Right cardiac atrium (tissue), 5 donors: ENCODE measurements around the gene OR8J1. TPM values are rescaled to one million over a fixed set of nuclear protein-coding genes. Genes with fewer than 3 reads are reported as not detected.
A peak's percentile ranks its signal among the peaks of the same experiment; 100 is the strongest.
"Not testable (repeated sequence)": the region's sequence is repeated elsewhere in the genome, so short reads cannot be mapped to it uniquely, and the experiment has no call there.

Source experiments
- ATAC-seq, 2 donors: fragments of 200-7000 bp; cut with Tn5 transposase; one replicate each; pipeline versions ENCODE4 v1.8.0 to v1.9.1; 2020; ENCODE audit warnings: moderate library complexity in 2 of 2, mild to moderate bottlenecking in 1 of 2
- DNase-seq, 3 donors: peaks; one replicate each; pipeline ENCODE4 v3.0.0-alpha.2; 2020
- H3K27ac ChIP-seq: one replicate; pipeline ENCODE4 v1.5.1; 2013; ENCODE audit warnings: mild to moderate bottlenecking, low read length, control low read depth, moderate library complexity
- H3K27me3 ChIP-seq: one replicate; pipeline ENCODE4 v1.6.1; 2013; ENCODE audit not compliant: control insufficient read depth, insufficient read depth
- H3K4me1 ChIP-seq: one replicate; pipeline ENCODE4 v1.6.1; 2013; ENCODE audit warnings: low read length; ENCODE audit not compliant: control insufficient read depth, insufficient read depth
- H3K4me3 ChIP-seq: one replicate; pipeline ENCODE4 v1.5.1; 2013; ENCODE audit warnings: low read length, control low read depth
- H3K9me3 ChIP-seq: one replicate; pipeline ENCODE4 v1.6.1; 2013; ENCODE audit warnings: low read length; ENCODE audit not compliant: control insufficient read depth
- WGBS: extraction: QIAGEN DNeasy Blood & Tissue Kit; methylation state at CpG from one replicate; pipeline ENCODE4 v1.1.7; 2013; 5-methylcytosine and 5-hydroxymethylcytosine counted together
- intact Hi-C, 4 donors: fragments of 100-400 bp; cut with DNase I; formaldehyde crosslinking; loops; one replicate each; pipeline versions ENCODE4 v1.11.0 to v1.14.0; 2022 to 2023
- polyA plus RNA-seq: library from polyadenylated mRNA; stranded (reverse); fragments of 200-250 nt; gene quantifications from one replicate; pipeline ENCODE4 v1.2.3, GENCODE V29; 2013
- total RNA-seq, 4 donors: library from RNA; stranded (reverse); fragmentation: NEBNext Ultra II Directional; extraction: Animal tissue kit (Norgen Biotek cat#: 25700); gene quantifications; one replicate each; pipeline ENCODE4 v1.2.1, GENCODE V29; 2021
- donor health status: healthy with polysubstance abuse.
- donor health status: DM: no; HTN: yes; CAD: no.
- donor health status: DM: no; HTN: no; CAD: no.
- donor health status: DM: no; HTN: yes; CAD: no; lungs with severe emphysema.
- donor health status: DM: yes; HTN: yes; CAD: no.

The OR8J1 gene
- total and polyA plus RNA-seq, 5 donors: not detected

DNA sequence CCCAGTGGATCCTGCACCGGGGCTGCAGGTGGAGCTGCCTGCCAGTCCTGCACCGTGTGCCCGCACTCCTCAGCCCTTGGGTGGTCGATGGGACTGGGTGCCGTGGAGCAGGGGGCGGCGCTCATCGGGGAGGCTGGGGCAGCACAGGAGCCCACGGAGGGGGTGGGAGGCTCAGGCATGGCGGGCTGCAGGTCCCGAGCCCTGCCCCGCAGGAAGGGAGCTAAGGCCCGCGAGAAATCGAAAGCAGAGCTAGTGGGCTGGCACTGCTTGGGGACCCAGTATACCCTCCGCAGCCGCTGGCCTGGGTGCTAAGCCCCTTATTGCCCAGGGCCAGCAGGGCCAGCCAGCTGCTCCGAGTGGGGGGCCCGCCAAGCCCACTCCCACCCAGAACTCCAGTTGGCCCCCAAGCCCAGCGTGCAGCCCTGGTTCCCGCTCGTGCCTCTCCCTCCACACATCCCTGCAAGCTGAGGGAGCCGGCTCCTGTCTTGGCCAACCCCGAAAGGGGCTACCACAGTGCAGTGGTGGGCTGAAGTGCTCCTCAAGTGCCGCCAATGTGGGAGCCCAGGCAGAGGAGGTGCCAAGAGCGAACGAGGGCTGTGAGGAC is 47.9 kb downstream of the OR8J1 start:
- H3K4me3 ChIP-seq, intact Hi-C loops, ATAC-seq, H3K27ac ChIP-seq, H3K27me3 ChIP-seq, H3K4me1 ChIP-seq, H3K9me3 ChIP-seq: not testable (repeated sequence)
- 93% methylated on average over 27 of the region's 27 CpGs for WGBS
- DNase-seq: peak; percentile 8 to 33 (median 24)

DNA sequence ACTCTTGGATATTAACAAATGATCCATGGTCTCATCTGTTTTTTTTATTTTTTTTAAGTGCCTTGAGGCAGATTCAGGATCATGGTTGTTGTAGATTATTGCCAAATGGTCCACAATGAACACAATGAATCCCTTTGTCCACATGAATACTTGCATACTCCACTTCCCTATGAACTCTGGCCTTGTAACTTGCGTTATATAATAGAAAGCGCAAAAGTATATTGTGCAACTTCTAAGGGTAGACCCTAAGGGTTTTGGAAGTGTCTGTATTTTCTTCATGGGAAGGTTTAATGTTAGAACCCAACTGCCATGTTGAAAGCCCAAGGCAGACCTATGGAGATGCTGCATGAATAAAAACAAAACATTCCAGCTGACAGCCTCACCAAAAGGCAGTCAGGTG is 50.3 kb downstream of the OR8J1 start:
- 92% methylated on average over 2 of the region's 2 CpGs for WGBS
- intact Hi-C loops: no loop called here
- Histone ChIP-seq H3K27me3 (no peaks in the 10 kb centered on the region), H3K4me1 (no peaks in the 10 kb centered on the region), H3K9me3 (no peaks in the 10 kb centered on the region), H3K27ac (no peak overlapping the region), H3K4me3 (no peak overlapping the region)
- ATAC-seq: no peak
- DNase-seq: no peak

- Histone ChIP-seq H3K4me1 (no peaks in the 10 kb centered on the region), H3K27me3 (no peaks in the 10 kb centered on the region), H3K9me3 (no peaks in the 10 kb centered on the region), H3K4me3 (no peak overlapping the region), H3K27ac (no peak overlapping the region)
- no peak for DNase-seq
- intact Hi-C loops: no loop called here
- ATAC-seq: no peak
Measured at GRCh38 chr11:56410801-56411200, 56.7 kb downstream of the OR8J1 start.

Other genes starting within 250 kb of the OR8J1 start
- gene OR8H3, start 231.9 kb upstream of the OR8J1 start, total RNA-seq: not detected
- not detected for gene OR8H3, start 231.9 kb upstream of the OR8J1 start, polyA plus RNA-seq
- not detected for gene OR8J3, start 214.1 kb upstream of the OR8J1 start, total RNA-seq
- not detected for gene OR8J3, start 214.1 kb upstream of the OR8J1 start, polyA plus RNA-seq
- gene OR8K5, start 194.0 kb upstream of the OR8J1 start, total RNA-seq: not detected
- gene OR8K5, start 194.0 kb upstream of the OR8J1 start, polyA plus RNA-seq: not detected
- gene OR5J2, start 177.7 kb upstream of the OR8J1 start, total RNA-seq: not detected
- gene OR5J2, start 177.7 kb upstream of the OR8J1 start, polyA plus RNA-seq: not detected
- not detected for gene OR5T2, start 120.0 kb upstream of the OR8J1 start, total RNA-seq
- not detected for gene OR5T2, start 120.0 kb upstream of the OR8J1 start, polyA plus RNA-seq
- not detected for gene OR5T3, start 102.0 kb upstream of the OR8J1 start, total RNA-seq
- not detected for gene OR5T3, start 102.0 kb upstream of the OR8J1 start, polyA plus RNA-seq
- not detected for gene OR5T1, start 80.1 kb upstream of the OR8J1 start, total RNA-seq
- gene OR5T1, start 80.1 kb upstream of the OR8J1 start, polyA plus RNA-seq: not detected
- gene OR8H1, start 62.0 kb upstream of the OR8J1 start, total RNA-seq: not detected
- gene OR8H1, start 62.0 kb upstream of the OR8J1 start, polyA plus RNA-seq: not detected
- gene OR8K3, start 39.1 kb upstream of the OR8J1 start, total RNA-seq: not detected
- not detected for gene OR8K3, start 39.1 kb upstream of the OR8J1 start, polyA plus RNA-seq
- gene OR8K1, start 8.3 kb upstream of the OR8J1 start, total RNA-seq: not detected
- not detected for gene OR8K1, start 8.3 kb upstream of the OR8J1 start, polyA plus RNA-seq
- not detected for gene OR8U1, start 21.3 kb downstream of the OR8J1 start, total RNA-seq
- gene OR8U1, start 21.3 kb downstream of the OR8J1 start, polyA plus RNA-seq: not detected
- not detected for gene OR5AL1, start 58.4 kb downstream of the OR8J1 start, total RNA-seq
- not detected for gene OR5AL1, start 58.4 kb downstream of the OR8J1 start, polyA plus RNA-seq
- not detected for gene OR5M3, start 119.1 kb downstream of the OR8J1 start, total RNA-seq
- not detected for gene OR5M3, start 119.1 kb downstream of the OR8J1 start, polyA plus RNA-seq
- not detected for gene OR5M8, start 137.1 kb downstream of the OR8J1 start, total RNA-seq
- not detected for gene OR5M8, start 137.1 kb downstream of the OR8J1 start, polyA plus RNA-seq
- not detected for gene OR5M11, start 189.0 kb downstream of the OR8J1 start, total RNA-seq
- not detected for gene OR5M11, start 189.0 kb downstream of the OR8J1 start, polyA plus RNA-seq
- gene OR5M10, start 223.4 kb downstream of the OR8J1 start, total RNA-seq: not detected
- not detected for gene OR5M10, start 223.4 kb downstream of the OR8J1 start, polyA plus RNA-seq